ENCODE measurements around the gene OTOA.
"Not testable (repeated sequence)": the region's sequence is repeated elsewhere in the genome, so short reads cannot be mapped to it uniquely, and the experiment has no call there.

The OTOA gene

DNA sequence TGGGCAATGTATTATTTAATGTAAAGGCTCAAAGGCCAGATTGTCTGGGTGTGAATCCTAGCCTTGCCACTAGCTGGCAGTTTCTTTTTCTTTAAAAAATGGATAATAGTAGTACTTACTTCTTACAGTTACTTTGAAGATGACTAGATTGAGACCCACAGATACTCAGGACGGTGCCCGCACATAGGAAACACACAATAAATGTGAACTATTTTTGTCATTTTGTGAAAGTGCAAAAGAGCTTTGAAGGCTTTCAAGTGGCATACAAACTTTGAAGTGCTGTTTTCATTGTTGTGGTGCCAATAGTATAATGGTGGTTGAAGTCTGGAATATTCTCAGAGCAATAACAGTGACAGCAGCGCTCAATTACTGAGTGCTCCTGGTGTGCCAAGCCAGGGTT is 63.6 kb downstream of the OTOA start:
- DNase-seq = no peak

DNA sequence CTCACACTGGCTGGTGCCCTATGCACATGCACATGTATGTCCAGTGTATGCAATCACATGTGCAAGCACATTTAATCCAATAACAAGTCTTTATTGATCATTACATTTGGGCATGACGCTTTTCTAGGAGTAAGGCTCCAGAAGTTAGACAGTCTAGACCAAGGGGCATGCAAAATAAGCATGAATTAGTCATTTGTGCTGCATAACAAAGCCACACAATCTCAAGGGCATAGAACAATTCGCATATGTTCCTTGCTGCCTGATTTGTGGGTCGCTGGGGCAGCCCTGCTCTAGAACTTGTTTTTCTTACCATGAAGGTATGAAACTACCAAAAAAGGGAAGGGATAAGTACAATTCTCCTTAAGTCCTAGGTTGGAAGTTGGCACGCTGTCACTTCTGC is 67.5 kb downstream of the OTOA start:
- not testable (repeated sequence) for DNase-seq

DNA sequence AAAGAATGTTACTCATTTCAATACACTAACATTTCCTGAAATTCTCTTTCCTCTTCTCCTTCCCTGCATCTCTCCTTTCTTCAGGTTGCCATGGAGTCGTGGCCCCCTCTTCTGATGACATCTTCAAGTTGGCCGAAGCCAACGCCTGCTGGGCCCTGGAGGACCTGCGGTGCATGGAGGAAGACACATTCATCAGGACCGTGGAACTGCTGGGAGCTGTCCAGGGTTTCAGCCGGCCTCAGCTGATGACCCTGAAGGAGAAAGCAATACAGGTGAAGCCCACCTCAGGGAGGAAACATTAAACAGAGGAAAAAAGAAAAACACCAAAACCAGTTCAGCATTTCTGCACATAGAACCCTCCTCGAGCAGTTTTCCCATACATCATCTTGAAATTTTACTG is 76.9 kb downstream of the OTOA start:
- DNase-seq = not testable (repeated sequence)

- not testable (repeated sequence) for DNase-seq
These were observed 92.7 kb downstream of the OTOA start for GRCh38 chr16:21756192-21757079.

GRCh38 chr16:21757080-21757671 is 93.4 kb downstream of the OTOA start:
- not testable (repeated sequence) for DNase-seq

- DNase-seq = not testable (repeated sequence)
These were observed 104.5 kb downstream of the OTOA start for GRCh38 chr16:21768280-21768679.

DNA sequence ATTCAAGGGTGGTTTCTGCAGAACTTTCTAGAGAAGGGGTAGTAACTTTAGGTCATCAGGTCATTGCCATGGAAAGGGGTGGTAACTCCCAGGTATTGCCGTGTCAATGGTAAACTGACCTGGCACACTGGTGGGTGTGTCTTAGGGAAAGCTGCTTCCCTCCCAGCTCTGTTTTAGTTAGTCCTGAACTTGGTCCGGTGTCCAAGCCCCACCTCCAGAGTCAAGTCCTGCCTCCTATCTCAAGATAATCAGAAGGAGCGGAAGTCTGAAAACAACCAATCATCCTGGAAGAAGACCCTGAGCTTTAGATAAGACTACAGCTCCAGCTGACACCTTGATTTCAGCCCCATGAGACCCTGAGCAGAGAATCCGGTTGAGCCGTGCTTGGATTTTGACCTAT is 105.0 kb downstream of the OTOA start:
- DNase-seq = not testable (repeated sequence)

DNA sequence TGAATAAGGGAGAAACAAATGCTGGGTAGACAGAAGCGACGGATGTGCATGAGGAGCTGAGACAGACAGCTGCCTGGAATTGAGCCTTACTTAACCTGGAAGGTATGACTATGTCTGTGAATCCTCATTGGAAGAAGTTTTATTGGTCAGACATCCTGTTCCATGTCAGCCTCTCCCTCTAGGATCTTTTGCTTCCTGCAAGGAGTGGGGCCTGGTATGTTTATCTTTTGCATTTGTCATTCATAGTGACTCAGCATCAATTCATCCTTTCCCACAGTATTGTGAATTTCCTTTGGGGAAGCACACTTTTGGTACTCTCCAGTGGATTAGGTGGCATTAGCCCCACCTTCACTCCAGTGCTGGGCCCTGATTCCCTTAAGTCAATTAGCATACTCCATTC is 105.5 kb downstream of the OTOA start:
- DNase-seq = not testable (repeated sequence)

DNA sequence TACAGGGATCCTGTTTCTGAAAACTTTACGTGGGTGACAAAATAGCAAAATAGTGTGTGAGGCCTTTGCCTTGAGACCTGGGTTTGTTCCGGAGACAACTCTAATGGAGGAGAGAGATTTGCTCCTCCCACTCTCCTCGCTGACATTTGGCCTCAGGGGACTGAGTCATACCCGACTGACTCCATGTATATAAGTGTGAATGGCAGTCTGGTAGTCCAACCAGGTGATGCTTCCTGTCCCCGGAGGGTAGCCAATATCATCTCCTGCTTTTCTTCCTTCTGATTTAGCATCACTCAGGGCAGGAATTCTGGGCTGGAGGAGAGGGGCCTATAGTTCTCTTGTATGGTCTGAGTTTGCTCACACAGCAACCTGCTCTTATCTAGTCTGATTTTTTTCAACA is 106.8 kb downstream of the OTOA start:
- DNase-seq = not testable (repeated sequence)

DNA sequence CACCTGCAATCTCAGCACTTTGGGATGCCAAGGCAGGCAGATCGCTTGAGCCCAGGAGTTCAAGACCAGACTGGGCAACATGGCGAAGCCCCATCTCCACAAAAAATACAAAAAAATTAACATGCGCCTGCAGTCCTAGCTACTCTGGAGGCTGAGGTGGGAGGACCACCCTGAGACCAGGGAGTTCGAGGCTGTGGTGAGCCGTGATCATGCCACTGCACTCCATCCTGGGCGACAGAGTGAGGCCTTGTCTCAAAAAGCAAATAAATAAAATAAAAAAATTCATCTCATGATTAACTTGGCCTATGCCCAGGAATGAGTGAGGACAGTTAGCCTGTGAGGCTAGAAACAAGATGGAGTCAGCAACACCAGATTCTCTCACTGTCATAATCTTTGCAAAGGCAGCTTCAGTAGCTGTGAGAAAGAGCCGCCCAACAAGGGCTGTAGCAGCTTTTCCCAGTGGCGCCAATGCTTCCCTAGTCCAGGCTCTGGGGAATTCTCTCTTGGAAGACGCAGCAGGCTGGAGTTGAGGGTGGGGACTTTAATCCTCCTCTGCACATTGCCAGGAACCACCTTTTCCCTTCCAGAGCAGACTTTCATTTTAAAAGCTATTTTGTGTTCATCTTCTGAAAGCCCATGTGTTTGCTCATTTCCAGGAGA is 108.9 kb downstream of the OTOA start:
- not testable (repeated sequence) for DNase-seq

- DNase-seq = not testable (repeated sequence)
These were observed 109.4 kb downstream of the OTOA start for GRCh38 chr16:21773207-21773553.

DNA sequence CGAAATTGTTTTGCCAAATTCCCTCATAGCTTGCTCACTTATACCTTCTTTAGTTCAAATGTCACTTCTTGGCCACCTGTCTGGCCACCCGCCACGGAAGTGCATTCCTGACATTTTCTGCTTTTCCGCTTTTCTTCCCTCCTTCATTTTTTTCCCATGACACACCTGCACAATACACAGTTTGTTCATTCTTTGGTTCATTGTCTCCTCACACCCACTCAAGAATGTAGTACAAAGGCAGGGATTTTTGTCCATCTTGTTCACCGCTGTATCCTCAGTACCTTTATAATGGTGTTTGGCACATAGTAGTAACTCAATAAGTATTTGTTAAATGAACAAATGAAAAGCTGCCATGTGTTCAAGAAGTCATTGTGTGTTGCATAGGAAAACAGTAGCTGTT is 116.8 kb downstream of the OTOA start:
- DNase-seq = not testable (repeated sequence)

GRCh38 chr16:21790506-21790905 is 126.7 kb downstream of the OTOA start:
- DNase-seq = not testable (repeated sequence)

DNA sequence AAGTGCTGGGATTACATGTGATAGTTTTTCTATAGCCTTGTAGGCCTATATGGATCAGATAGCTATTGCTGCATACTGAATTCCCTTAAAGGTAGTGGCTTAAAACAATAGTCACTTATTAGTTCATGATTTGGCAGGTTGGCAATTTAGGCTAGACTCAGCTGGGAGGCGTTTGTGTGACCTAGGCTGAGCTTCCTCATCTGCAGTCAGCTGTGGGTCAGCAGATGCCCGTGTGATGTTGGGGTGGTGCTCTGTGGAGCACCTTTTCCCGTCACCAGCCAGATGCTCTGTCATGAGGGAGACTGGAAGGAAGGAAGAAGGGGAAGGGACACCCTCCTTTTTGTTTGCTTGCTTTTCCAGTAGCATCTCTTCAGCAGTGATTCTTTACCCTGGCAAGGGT is 129.5 kb downstream of the OTOA start:
- not testable (repeated sequence) for DNase-seq

DNA sequence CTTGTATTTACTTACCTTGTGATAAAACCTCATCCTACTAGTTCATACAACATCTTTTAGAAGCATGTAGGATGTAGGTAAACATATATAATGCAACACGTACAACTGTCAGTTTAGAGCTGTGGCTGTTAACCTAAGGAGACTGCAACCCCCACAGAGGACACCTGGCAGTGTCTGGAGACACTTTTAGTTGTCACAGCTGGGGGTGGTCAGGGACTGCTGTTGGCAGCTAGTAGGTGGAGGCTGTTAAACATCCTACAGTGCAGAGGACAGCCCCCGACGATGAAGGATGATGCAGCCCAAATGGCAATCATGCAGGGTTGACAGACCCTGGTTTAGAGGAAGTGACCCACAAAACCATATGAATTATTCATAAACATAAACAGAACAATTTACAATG is 134.8 kb downstream of the OTOA start:
- not testable (repeated sequence) for DNase-seq

GRCh38 chr16:21801538-21802374 is 138.0 kb downstream of the OTOA start:
- DNase-seq = not testable (repeated sequence)

GRCh38 chr16:21802375-21802663 is 138.6 kb downstream of the OTOA start:
- not testable (repeated sequence) for DNase-seq
